ENCODE data around the gene FUT8.
"Not testable (repeated sequence)": the region's sequence is repeated elsewhere in the genome, so short reads cannot be mapped to it uniquely, and the experiment has no call there.

The FUT8 gene

DNA sequence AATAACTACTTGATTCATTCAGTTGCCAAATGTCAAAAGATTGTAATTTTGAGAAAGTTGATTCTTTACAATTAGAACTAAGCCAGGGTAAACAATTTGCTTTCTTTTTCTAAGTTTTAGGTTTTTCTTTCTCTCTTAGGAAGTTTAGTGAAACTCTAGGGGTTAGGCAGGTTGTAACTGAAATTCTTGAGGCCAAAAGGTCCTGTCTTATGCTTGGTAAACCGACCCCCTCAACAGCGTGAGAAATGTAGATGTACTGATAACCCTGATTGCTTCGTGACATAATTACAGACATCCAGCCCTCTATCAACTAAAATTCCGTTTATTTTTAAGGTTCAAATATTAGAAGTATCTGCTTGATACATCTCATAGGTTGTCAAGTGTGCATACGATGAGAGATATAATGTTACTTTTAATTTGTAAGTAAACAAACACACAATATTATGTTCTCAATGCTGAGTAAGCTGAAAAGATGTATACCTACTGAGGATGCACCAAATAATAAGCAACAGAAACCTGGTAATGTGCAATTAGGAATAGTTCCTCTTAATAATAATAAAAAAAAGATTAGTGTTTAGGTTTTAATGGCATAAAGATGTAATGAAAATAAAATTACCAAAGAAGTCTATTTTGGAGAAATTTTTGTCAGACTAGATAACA is 7.2 kb downstream of the FUT8 start:
- no peak for DNase-seq

DNA sequence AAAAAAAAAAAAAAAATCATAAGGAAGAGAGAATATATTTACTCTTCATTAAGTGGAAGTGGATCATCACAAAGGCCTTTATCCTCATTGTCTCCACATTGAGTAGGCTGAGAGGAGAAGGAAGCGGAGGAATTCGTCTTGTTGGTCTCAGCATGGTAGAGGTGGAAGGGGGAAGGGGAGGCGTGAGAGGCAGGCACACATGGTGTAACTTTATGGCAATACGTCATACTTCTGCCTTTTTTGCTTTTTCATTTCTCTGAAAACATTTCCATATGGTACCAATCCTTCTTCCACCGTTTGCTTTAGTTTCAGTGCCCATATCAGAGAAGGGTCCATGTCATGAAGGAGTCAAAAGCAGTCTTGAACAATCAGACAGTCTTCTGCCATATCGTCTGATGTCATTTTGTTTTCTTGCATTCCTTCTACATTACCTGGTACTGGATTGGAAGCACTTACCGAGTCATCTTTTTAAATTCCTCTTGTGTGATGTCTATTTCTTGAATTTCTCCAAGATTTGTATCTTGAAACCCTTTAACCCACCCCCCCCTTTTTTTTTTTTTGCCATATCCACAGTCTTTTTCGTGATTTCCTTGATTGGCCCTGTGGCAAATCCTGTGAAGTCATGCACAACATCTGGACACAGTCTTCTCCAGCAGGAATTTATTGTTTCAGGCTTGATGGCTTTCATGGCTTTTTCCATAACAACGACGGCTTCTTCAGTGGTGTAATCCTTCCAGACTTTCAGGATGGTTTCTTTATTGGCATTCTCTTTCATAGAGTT is 8.9 kb downstream of the FUT8 start:
- DNase-seq: no peak

DNA sequence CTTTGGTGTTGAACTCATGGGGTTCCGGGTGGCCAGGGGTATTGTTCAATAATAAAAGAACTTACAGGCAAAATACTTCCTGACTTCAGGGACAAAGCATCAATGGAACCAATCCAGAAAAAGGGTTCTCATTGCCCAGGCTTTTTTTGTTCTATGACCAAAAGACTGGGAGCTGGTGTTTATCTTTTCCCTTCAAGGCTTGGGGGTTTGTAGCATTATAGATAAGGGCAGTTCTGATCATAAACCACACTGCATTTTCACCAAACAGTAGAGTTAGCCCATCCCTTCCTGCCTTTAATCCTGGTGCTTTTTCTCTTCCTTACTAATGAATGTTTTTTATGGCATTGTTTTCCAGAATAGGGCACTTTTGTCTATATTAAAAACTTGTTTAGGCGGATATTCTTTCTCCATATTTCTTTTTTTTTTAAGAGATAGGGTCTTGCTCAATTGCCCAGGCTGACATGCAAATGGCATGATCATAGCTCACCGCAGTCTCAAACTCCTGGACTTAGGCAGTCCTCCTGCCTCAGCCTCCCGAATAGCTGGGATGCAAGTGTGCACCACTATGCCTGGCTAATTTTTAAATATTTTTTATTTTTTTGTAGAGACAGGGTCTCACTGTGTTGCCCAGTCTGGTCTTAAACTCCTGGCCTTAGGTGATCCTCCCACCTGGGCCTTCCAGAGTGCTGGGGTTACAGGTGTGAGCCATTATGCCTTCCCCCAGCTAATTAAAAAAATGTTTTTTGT is 9.7 kb downstream of the FUT8 start:
- DNase-seq: no peak

DNA sequence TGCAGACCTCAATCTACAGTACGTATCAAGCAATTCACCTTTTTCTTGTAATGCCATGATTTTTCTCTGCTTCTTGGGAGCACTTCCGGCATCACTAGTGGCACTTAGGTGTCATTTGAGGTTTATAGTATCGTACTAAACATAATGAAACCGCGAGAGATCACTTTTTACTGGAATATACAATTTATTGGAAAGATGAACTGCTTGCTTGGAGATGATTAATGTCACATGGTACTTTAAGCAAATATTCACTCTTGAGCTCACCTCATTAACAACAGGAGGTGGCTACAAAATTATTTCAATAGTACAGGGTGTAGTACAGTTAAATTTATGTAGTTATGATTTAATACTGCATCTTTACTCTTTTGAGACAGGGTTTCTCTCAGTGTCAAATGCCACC is 11.5 kb downstream of the FUT8 start:
- no peak for DNase-seq

DNA sequence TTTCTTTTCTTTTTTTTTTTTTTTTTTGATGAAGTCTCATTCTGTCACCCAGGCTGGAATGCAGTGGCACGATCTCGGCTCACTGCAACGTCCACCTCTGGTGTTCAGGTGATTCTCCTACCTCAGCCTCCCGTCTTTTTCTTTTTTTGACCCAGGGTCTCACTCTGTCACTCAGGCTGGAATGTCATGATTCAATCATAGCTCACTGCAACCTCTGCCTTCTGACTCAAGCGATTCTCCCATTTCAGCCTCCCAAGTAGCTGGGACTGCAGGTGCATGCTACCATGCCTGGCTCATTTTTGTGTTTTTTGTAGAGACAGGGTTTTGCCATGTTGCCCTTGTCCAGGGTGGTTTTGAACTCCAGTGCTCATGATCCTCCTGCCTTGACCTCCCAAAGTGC is 12.0 kb downstream of the FUT8 start:
- no peak for DNase-seq

DNA sequence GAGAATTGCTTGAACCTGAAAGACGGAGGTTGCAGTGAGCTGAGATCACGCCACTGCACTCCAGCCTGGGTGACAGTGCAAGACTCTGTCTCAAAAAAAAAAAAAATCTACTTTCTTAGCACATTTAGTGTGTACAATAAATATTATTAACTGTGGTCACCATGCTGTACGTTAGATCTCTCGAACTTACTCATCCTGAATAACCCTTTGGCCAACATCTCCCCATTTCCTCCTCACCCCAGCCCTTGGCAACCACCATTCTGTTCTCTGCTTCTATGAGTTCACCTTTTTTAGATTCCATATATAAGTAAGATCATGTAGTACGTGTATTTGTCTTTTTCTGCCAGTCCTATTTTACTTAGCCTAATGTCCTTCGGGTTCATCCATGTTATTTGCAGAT is 13.4 kb downstream of the FUT8 start:
- no peak for DNase-seq

DNA sequence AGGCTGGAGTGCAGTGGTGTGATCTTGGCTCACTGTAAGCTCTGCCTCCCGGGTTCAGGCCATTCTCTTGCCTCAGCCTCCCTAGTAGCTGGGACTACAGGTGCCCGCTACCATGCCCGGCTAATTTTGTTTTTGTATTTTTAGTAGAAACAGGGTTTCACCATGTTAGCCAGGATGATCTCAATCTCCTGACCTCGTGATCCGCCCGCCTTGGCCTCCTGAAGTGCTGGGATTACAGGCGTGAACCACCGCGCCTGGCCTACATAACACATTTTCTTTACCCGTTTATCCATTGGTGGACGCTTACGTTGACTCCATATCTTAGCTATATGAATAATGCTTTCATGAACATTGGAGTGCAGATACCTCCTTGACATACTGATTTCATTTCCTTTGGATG is 14.4 kb downstream of the FUT8 start:
- DNase-seq: not testable (repeated sequence)

DNA sequence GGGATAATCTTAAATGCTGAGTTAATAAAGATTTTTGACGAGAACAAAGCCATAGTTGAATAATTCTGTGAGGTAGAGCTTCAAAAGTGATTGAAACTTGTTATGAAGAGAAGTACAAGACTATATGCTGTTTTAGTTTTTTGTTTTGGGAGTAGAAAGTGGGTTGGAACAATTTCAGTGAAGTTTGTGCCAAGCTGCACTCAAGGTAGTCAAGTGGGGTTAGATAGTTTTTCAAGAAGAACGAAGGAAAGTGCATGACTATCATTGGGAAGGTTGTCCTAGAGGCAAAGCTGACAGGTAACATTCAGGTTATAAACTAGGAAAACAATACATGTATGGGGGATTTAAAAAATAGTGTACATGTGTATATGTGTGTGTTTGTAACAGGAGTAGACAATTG is 16.2 kb downstream of the FUT8 start:
- no peak for DNase-seq

DNA sequence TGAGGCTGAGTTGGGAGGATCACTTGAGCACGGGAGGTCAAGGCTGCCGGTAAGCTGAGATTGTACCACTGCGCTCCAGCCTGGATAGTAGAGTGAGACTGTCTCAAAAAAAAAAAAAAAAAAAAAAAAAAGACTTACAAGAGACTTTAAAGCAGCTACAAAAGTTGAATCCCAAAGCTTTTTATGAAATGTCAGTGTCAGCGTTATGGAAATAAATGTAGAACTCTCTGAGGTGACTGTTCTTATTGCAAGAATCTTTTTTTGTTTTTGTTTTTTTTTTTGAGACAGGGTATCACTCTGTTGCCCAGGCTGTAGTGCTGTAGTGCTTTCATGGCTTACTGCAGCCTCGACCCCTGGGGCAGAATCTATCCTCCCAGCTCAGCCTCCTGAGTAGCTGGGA is 17.2 kb downstream of the FUT8 start:
- DNase-seq: no peak

DNA sequence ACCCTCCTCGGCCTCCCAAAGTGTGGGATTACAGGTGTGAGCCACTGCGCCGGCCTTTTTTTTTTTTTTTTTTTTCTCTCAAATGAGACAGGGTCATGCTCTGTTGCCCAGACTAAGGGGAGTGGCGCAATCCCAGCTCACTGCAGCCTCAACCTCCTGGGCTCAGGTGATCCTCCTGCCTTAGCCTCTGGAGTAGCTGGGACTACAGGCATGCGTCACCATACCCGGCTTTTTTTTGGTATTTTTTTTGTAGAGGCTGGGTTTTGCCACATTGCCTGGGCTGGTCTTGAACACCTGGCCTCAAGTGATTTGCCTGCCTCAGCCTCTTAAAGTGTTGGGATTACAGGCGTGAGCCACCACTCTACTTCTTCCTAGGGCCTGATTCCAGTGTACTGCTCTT is 18.7 kb downstream of the FUT8 start:
- no peak for DNase-seq

DNA sequence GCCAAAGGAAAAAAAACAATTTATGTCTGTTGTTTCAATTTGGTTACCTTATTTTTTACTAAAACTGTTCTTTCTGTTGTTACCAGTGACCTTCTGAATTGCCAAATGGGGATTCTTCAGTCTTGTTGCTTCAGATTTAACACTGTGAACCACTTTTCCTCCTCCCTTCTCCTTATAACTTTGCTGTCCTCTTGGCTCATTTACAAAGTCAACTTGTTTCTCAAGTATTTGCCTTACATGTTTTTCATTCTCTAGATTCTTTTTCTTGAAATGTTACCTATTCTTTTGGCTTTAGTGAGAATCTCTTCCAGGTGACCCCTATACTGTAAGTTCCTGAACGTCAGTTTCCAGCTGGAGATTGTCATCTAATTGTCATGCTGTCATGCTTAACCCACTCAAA is 19.4 kb downstream of the FUT8 start:
- no peak for DNase-seq

DNA sequence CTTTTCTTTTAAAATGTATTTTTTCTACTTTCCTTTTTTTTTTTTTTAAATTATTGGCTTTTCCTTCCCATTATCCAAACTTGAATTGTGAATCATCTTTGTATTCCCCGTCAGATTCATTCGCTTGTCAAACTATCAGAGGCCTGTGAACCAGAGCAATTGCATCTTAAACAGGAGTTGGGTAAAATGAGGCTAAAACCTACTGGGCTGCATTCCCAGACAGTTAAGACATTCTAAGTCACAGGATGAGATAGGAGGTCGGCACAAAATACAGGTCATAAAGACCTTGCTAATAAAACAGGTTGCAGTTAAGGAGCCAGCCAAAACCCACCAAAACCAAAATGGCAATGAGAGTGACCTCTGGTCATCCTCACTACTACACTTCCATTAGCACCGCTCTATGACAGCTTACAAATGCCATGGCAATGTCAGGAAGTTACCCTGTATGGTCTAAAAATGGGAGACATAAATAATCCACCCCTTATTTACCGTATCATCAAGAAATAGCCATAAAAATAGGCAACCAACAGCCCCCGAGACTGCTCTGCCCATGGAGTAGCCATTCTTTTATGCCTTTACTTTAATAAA is 19.9 kb downstream of the FUT8 start:
- no peak for DNase-seq

DNA sequence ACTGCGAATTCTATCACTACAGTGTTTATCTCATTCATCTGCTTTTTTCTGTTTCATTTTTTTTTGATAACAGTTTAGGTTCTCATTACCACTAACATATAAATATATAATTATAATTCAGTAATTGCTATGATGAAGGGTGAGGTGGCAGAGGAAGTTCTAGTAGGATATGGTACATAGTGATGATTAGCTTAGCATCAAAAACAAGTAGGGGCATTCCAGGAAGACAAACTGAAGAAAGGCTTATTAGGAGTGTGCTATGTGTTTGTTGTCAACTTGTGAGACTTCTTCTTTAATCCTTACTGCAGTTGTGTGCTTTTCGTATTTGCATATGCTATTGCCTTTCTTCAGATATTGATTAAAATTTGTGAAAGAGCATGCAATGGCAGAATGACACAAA is 20.6 kb downstream of the FUT8 start:
- DNase-seq: peak; percentile 12

DNA sequence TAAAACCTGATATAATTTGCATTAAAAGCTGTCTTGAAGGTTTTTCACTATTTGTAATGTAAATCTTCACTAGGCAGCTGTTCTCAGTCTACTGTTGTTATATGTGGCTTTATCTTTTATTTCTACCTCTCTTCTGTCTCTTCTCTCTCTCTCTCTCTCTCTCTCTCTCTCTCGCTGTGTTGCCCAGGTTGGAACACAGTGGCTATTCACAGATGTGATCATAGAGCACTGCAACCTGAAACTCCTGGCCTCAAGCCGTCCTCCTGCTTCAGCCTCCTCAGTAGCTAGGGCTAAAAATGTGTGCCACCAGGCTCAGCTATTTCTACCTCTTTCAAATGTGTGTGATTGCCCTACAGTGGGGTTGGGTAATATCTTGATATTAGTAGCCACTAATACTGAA is 21.1 kb downstream of the FUT8 start:
- DNase-seq: no peak

DNA sequence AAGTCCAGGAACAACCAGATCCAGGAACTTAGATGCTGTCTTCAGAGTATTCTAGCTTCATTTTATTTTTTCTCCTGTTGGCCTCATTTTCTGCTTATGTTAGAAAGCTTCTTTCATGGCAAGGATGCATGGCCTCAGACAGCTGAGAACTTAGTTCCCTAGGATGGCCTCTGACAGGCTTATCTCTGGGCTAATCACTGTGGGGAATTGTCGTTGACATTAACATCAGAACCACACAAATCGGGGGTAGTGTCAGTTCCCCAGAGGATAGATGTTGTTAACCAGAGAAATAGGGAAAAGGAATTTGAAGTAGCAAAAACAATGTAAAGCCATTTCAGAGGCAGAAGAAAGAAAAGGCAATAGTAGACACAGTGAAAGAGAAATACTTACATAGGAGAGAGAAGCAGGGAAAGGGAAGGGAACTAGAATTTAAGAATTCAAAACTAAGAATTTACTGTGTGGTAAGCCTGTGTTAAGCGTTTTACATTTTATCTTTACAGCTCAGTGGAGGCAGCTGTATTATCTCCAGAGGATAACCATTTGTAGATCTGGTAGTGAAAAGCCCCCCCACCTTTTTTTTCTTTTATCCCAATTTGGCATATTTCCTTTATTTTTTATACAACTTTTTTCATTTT is 21.8 kb downstream of the FUT8 start:
- no peak for DNase-seq

DNA sequence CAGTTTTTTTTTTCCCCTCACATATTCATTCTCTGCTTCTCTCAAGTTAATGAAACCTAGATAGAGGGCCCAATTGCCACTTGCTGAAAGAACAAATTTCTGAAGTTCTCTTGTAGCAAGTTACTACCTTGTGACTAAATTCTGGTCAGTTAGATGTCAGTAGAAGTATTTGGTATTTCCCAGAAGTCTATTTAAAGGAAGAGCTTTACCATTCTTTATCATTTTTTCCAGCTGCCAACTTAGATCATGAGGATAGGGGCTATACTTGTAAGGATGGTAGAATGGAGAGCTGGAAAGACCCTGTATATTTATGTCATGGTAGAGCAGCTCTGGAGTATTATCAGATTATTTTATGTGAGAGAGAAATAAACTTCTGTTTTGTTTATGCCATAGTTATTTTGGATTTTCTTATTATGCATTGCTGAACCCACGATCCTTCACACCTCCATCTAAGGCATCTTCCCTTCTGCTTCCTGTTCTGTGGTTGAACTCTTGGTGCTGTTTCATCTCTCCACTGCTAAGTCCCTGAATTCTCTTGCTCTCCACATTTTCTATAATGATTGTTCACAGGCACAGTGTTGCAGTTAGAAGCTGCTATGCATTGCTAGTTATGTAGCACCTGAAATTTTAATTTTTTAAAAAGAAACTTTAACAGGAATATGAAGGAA is 25.9 kb downstream of the FUT8 start:
- no peak for DNase-seq

DNA sequence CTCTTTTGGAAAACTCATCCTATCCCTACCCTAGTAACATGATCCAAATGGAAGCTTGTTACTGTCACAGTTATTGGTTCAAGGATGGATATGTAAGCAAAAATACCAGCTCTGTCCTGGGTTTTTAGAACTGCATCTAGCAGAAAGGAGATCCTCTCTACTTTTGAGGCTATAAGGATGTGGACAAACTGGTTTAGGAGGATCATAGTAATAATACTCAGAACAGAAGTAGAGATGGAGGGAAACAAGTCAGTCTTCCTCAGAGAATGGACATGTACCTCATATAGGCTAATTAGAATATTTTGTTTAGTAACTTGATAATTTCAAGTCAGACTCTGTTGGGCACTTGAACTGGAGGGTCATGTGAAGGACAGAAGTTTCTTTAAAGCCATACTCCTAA is 26.6 kb downstream of the FUT8 start:
- no peak for DNase-seq

DNA sequence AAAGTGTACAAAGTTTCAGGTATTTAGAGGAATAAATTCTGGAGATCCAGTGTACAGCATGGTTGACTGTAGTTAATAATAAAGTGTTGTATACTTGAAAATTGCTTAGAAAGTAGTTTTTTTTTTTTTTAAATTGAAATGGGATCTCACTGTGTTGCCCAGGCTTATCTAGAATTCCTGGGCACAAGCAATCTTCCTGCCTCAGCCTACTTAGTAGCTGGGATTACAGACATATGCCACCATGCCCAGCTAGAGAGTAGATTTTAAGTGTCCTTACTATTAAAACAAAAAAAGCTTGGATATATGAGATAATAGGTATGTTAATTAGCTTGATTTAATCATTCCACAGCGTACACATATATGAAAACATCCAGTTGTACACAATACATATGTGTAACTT is 27.7 kb downstream of the FUT8 start:
- DNase-seq: no peak

DNA sequence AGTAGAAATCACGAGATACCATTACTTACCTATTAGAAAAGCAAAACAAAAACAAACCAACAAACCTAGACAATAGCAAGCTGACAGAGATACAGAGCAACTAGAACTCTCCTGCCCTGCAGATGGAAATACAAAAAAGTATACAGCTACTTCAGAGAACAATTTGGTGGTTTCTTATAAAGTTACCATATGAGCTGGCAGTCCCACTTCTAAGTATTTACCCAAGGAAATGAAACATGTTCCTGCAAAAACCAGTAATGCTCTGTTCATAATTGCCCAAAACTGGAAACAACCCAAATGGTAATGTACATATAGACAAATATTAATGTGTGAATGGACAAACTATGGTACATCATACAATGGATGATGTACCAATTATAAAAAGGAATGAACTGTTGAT is 31.7 kb downstream of the FUT8 start:
- no peak for DNase-seq

DNA sequence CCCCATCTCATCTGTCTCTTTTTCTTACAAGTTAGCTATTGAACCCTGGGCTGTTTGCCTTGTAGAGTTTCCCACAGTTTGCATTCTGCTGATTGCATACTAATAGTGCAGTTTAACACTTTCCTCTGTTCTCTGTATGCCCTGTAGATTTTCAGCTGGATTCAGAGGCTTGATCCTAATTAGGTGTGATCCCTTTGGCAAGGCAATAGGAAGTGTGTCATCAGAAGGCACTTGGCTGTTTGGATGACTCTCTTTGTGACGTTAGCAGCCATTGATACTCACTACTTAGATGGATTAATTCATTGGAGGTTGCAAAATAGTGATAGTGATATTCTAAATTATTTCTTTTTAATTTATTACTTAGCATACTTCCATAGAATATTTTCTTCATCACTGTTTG is 33.6 kb downstream of the FUT8 start:
- DNase-seq: no peak

DNA sequence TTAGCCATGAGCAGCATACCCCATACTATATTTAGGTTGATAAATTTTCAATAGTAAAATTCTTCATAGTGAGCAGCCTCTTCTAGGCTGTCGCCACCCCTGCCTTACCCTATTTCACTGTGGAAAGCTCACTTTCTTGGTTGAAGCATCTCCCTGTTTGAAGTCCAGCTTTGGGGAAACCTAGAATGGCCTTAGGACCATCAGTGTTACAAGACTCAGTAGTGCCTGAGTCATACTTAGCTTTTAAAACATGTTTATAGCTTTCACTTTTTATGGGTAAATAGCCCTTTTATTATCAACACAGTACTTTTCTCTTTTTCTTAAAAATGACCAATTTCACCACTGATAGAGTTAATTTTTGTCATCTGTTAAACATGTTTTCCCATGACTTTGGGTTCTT is 37.1 kb downstream of the FUT8 start:
- DNase-seq: no peak

DNA sequence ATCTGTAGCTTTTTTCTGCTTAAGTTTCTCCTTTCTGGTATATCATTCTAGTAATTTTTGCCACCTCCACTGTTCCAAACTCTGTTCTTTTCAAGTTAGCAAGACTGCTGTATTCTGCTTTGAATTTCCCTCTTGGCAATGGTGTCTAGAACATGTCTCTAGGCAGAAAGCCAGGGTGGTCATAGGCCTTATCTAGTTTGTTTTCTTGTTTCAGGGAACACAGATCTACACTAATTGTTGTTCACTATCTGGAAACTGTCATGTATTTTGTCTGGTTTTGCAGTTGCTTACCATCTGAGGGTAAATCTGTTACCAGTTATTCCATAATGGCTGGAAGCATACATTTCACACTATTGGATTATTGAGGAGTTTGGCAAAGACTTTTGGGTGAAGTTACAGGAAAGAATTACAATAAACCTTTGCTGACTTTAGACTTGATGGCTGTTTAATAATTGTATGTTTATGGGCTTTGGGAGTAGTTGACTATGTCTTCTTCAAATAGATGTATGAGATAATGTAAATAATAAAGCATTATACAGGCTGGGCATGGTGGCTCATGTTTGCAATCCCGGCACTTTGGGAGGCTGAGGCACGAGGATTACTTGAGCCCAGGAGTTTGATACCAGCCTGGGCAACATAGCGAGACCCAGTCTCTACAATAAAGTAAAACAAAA is 41.4 kb downstream of the FUT8 start:
- no peak for DNase-seq

Data from CD4-positive, alpha-beta T cell treated with Interleukin-4 for 4 hours (primary cell).